ENCODE results near the gene GBGT1.

GBGT1 gene

DNA sequence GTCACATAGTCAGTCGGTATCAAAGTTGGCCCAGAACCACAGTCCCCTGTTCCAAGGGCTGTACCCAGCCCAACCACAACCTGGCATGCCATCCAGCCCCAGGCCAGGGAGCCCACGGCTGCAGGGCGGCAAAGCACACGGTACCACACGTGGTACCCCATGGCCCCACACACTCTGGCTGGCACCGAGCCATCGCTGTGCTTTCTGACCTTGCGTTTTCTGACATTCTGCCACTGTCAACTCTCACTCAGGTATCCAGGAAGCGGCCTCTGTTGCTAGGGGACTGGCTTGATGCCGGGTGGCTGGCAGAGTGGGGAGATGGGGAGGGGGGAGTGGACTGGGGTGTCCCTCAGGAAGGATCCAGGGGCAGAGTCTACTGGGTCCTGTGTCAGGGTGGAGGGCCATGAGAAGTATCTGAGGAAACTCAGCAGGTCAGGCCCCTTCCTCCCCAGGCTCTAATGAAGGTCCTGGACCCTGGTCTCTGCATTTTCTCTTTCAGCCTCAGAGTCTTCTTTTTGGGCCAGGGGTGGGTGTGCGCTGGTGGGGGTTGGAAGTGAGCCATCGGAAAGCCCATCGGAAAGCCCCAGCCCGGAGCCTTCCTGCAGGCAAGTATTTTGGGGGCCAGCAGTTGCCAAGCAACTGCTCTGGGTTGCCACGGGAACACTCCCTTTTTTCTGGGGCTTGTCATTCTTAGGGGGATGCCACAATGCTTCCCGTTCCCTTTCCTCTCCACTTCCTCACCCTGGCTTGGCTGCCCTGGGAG is 21.7 kb downstream of the GBGT1 start:
- DNase-seq = peak; percentile 57 to 80

GRCh38 chr9:133140606-133141005 is 23.1 kb downstream of the GBGT1 start:
- no peak for DNase-seq

DNA sequence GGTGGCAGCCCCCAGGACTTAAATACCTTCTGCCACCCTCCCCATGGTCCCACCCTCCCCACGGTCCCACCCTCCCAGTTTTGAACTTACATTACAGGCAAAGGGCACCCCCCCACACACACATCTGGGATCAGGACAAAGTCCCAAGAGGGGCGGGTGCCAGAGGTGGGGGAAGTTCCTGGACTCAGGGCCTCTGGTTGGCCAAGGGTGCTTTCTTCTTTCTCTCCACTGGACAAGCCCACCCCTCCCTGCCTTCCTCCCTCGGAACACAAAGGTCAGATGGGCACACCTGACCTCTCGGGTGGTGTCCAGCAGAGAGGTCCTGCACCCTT is 23.6 kb downstream of the GBGT1 start:
- DNase-seq = no peak

DNA sequence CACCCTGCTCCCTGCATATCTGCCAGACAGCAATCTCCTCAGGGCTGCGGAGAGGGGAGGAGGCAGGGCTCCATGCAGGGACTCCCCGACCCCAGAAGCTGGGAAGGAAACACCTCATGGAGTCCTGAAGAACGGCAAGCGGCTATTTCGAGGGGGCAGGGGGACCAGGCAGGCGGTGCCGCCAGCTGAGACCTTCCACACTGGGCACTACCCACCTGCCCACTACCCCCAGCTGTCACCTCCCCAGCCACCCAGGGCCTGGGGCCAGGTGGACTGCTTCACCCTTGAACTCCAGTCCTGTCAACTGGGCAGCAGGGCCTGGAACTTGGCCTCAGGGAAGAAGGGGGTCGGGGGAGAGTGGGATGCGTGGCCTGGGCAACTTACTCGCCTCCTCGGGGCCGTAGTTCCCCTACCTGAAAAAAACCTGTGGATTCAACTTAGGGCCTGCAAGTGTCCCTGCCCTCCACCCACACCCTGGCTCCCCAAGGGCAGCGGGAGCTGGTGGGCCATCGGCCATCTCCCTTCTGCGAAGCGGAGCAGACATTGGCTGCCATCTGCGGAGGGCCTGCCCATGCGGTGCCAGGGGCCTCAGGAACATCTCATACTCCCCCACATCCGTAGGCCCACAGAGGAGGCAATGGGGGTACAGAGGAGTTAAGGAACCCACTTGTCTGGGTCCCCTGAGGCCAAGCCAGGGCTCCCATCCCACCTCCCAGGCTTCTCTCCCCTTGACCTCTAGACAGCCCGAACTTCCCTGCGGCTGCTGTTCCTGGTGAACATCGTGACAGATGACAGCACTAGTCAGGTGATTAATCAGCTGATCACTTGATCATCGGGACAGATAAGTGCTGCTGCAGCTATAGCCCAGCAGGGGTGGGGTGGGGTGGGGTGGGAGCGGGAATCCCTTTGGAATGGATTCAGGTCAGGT is 24.2 kb downstream of the GBGT1 start:
- DNase-seq = no peak

DNA sequence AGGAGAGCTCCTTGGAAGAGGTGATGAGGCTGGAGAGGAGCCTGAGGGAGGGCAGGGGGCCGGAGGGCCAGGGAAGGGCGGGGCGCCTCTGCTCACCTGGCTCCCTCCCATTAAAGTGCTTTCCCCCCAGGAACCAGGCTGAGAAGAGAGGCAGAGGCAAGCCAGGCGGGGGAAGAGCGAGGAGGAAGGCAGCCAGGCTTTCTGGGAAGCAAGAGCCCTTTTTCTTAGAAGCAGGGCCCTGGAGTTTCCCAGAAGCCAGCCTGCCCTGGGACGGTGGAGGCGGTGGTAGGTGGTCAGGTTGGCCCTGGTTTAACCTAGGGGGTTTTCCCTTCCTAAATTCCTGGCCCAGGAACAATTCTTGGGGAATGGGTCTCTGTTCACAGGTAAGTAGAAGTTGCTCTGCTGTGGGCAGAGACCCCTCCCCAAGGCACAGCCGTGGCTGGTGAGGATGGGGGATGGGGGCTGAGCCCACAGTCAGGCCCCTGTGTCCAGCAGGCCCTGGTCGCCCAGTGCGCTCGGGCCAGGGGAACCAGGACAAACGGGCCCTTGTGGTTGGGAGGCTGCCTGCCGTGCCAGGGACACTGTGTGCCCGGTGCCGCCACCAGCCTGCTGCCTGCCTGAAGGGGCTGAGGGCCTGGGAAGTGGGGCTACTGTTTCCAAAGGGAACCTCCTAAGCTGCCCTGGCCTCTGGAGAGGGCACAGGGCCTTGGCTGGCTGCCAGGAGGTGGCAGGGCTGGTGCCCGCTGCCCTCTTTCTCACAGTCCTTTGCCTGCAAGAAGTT is 26.1 kb downstream of the GBGT1 start:
- DNase-seq = no peak

DNA sequence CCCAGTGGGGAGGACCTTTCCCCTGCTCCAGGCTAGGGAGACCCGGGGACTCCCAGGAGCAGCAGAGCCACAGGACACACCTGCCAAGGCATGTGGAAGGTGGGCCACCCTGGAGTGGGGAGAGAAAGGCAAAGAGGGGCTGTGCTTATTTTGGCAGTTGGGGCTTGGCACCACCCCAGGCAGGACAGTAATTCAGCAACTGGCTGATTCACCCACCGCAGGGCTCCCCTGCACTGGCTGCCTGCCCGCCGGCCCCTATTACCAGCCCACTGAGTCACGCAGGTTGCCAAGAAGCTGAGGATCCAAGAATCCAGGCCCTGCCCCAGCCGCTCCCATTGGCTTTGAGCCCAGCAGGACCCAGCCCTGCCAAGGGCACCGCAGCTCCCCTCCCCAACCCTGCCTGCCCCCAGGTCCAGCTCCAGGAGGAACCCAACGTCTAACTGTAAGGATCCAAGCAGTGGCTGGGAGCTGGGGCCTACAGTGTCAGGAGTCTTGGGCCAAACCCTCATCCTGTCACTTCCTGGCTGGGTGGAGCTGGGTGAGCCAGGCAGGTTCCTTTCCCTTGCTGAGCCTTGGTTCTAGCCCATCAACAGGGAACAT is 28.5 kb downstream of the GBGT1 start:
- peak; percentile 62 to 84 for DNase-seq

GRCh38 chr9:133134388-133135145 is 29.1 kb downstream of the GBGT1 start:
- no peak for DNase-seq

DNA sequence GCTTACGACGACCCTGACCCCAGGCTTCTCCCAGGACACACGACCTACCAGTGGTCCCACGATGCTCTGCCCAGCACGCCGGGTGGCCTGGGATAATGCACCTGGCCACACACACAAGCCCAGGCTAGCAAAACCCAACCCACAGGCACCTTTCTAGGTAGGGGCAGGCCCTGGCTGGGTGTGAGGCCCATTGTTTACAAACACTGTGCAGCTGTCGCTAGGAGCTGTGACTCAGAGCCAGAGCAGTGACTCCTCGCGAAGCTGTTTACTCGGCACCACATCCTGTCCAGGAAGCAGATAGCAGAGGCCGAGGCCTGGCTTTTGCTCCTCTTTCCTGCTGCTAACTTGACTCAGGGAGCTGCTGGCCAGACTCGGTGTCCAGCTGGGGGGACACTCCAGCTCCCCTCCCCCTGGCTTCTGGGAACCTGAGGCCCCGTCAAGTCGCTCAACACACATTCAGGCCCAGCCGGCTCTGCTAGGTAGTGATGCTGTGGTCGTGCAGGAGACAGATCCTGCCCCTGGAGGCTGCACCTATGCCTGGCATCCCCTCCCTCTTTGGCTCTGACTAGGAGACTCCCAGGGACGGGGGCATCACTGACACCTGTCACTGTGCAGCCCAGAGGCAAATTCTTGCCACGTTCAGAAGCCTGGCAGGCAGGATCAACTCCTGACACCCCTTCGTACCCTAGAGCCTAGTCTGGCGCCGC is 29.9 kb downstream of the GBGT1 start:
- peak; percentile 87 to 95 for DNase-seq

DNA sequence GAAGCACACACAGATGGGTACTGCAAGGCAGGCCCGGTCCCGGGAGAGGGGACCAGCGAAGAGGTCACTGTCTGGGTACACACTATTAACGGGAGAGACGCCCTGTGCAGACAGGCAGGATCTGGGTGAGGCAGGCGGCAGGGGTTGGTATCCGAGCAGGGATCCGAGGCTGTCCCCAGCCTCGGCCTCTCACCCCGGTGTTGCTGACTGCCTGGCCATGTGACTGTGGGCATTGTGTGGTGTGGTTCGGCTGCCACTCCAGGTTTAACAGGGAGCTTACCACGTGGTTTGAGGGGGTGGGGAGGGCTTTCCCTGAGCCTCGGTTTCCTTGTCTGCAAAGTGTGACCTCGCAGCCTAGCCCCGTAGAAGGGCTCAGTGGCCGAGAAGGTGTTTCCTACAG is 31.5 kb downstream of the GBGT1 start:
- no peak for DNase-seq

DNA sequence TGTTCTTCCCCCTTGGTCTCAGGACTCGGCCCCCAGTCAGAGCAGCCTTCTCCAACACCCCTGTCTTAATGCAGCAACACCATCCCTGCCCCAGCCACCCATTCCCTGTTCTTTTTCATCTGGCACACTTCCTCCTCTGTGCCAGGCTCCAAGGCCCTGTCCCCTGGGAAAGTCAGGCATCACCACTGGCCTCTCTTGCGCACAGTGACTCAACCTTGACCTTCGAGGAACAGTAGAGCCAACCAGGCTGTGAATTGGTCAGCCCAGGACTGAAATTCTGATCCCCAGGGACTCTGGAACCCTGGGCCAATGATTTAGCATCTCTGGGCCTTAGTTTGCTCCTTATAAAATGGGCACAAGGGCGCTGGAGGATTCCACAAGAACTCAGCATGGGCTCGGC is 32.2 kb downstream of the GBGT1 start:
- DNase-seq = no peak

- DNase-seq = no peak
Measured at GRCh38 chr9:133130685-133131244, 32.9 kb downstream of the GBGT1 start.

- DNase-seq = peak; percentile 40 to 75
Measured at GRCh38 chr9:133129001-133129795, 34.5 kb downstream of the GBGT1 start.

DNA sequence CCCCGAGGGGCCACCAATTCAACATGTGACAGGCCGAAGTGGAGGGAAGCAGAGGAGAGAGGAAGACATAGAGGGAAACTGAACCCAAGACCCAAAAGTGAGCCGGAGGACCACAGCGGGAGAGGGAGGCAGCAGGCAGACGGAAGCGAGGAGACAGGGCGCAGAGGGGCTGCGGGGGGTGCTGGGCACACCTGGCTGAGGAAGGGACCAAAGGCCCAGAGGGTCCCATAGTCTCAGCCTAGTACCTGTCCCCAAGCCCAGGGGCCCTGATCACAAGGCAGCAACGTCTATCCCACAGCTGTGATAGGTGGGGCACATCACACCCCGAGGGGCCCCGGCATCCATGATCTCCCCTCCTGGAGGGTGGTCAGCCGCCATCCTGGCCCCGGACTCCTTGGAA is 35.6 kb downstream of the GBGT1 start:
- no peak for DNase-seq

DNA sequence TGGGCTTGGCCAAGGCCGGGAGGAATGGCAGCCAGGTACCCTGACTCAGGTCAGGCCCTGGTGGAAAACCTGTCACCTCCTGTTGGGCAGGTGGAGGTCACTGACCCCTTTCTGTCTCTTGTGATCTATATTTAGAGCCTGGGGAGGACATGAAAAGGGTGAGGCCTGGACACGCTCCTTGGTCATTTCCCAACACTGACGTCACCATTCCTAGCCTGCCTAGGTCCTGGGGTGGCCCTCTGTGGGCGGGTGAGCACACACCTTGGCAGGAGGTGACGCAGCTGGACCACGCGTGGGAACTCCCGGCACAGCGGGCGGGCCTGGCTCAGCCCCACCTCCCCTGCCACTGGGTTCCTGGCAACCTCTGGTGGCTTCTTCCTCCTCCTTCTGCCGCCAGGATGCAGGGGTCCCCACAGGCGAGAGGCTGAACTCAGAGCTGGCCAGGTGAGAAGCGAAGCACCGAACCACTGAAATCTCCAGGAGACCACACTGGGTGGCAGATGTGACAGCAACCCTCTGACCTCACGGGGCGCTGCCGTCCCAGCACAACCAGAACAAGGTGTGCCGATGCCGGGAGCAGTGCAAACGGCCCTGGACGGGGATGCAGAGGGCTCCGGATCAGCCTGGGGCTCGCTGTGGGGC is 36.3 kb downstream of the GBGT1 start:
- no peak for DNase-seq

- DNase-seq = no peak
Measured at GRCh38 chr9:133126697-133127339, 36.9 kb downstream of the GBGT1 start.

DNA sequence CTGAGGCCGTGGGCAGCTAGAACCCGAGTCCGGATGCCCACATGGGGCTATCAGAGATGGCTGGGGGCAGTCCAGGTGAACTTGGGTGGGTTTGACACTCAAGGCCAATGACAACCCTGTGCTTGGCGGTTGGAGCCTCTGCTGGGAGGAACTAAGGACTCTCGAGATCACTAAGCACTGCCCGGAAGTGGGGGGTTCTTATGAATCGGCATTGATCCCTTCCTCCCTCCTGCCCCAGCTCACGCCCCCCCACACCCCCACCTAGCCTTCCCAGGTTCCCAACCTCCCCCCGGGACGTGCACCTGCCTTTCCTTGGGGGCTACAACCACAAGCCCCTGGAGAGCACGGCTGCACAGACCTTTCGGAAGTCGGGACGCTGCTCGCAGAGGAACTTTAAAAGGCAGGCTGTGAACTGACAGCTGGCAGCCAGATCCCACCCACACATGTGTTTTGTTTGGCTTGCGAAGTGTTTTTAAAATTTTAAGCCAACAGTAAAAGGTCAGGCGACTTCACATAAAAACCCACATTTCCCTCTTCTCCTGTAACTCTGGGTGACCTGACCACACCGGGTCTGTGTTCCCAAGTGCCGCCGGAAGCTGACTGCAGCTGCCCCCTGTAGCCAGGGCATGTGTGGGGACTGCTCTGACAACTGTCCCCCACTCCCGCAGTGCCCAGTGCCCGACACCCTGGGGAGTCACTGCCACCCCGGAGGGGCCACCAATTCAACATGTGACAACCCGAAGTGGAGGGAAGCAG is 37.6 kb downstream of the GBGT1 start:
- DNase-seq = no peak

- no peak for DNase-seq
Measured at GRCh38 chr9:133124907-133125275, 38.8 kb downstream of the GBGT1 start.

DNA sequence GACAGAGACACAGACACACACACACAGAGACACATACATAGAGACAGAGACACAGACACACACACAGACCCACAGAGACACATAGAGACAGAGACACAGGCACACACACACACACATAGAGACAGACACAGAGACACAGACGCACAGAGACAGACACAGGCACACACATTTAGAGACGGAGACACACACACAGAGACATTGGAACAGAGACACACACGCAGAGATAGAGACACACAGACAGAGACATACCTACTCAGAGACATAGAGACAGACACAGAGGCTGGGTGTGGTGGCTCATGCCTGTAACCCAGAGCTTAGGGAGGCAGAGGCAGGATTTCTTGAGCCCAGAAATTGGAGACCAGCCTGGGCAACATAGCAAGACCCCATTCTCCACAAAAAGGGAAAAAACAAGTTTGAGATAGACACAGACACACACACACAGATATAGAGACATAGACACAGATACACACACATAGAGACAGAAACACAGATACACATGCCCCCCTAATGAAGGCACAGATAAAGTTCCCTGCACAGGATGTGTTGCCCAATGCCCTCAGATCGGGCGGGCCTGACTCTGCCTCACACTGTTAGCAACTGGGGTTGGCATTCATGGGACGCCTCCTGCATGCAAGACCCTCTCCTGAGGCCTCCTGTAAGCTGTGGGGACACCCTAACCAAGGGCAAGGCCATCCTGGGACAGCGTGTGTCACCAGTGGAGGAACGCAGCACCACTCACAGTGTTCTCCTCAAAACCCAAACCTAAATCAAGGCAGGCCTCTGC is 39.4 kb downstream of the GBGT1 start:
- no peak for DNase-seq
